GM18951 (cell line): ENCODE measurements around the gene CAPN10.

Source experiments
- POLR2A ChIP-seq: IDR thresholded peaks from 4 replicates; pipeline ENCODE4 v1.6.1; 2011; ENCODE audit warnings: mild to moderate bottlenecking; ENCODE audit not compliant: insufficient read length, insufficient read depth; ENCODE audit errors: extremely low read depth
- in situ Hi-C: fragments of 300-500 bp; cut with MboI; formaldehyde crosslinking; loops from one replicate; pipeline ENCODE4 v1.12.0; 2022; ENCODE audit warnings: low sequenced_read_pairs, mixed read lengths, inconsistent platforms; ENCODE audit not compliant: unreplicated experiment

Gene CAPN10

DNA sequence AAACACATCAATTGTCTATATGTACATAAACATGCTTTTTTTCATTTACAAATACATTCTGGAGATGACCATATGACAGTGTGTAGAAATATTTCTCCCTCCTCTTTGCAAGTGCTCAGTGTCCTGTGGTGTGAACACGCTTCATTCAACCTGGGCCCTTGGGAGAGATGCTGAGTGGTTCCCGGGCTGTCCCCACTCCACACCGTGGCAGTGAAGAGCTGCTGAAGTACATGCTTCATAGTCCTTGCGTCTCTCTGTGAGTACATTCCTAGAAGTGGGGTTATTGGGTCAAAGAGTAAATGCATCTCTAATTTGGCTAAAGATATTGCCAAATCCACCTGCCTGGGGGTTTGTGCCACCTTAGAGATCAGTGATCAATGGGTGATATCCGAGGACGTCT is 32.2 kb downstream of the CAPN10 start:
- no peak for TF ChIP-seq POLR2A
- in situ Hi-C loops = no loop called here

DNA sequence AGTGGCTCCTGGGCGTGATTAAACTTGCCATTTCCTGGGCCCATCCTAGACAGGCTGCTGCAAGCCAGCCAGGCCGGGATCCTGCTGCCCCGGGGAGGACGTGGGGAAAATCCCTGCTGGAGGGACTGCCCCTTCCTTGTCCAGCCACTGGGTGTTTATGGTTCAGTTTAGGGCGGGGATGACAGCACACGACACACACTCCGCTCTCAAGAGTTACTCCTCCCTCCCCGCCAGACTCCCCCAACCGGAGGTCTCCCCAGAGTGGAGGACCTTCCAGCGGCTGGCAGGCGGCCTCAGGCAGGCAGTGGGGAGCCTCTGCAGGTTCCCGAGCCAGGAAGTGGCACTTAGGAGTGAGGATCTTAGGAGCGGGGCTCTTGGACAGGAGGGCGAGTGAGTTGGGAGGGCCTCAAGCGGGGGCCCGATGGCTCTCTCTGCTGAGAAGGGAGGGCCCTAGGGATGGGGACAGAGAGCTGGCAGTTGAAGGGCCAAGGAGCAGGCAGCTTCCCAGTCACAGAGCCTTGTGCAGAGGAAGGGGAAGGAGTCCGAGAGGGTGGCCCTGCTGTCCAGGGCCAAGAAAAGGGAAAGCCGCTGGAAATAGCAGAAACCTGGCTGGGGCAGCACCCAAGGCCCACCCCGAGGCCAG is 33.1 kb downstream of the CAPN10 start:
- TF ChIP-seq POLR2A = no peak
- in situ Hi-C loops = no loop called here

DNA sequence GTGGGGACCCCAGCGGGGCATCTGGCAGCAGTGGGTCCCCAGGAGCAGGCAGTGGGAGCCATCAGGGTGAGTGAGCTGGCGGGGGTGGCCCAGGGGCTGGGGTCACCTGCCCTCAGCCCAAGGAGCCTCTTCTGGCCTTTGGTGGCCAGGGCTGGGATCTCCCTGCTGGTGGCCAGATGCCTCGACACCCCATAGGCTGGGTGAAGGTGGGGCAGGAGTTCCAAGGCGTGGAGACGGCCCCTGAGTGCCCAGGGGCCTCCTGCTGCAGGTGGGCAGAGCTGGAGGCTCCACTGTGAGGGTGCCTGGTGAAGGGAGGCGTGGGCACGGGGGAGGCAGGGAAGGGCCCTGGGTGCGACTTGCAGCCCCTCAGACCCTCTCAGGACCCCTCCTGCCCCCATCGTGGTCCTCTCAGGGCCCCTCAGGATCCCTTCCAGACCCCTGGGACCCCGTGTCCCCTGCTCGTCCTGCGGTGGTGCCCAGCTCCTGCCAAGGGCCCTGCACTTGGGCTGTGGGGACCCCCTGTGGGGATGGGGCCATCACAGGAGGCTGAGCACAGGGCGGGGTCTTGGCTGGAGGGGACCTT is 33.7 kb downstream of the CAPN10 start:
- TF ChIP-seq POLR2A = no peak
- in situ Hi-C loops = no loop called here

DNA sequence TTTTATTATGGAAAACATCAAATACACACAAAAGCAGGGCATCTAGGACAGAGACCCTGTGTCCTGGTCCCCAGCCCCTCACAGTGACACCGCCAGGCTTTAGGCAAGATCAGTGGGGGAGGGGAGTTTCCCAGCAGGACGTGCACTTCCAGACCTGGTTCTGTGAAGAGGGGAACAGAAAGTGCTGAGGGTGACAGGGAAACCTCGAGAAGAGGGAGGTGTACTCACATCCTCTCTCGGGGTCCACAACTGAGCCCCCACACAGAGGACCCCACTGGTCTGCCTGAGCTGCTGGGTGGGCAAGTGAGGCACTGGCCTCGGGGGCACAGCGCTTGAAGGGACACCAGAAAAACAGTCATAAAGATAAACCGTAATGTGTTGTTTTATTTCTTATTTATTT is 34.3 kb downstream of the CAPN10 start:
- in situ Hi-C loops = no loop called here
- TF ChIP-seq POLR2A = no peak

DNA sequence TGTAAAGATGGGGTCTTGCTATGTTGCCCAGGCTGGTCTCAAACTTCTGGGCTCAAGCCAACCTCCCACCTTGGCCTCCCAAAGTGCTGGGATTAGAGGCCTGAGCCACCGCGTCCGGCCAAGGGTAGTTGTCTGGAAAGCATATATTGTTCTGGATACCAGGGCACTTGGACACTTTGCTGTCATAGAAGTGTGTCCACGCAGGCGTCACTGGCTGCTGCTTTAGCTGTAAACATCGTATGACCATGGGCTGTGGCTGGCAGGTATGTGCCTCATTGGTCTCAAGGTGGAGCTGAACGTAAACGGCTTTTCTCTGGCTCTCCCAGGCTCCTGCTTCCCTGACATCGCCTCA is 35.5 kb downstream of the CAPN10 start:
- in situ Hi-C loops = no loop called here
- TF ChIP-seq POLR2A = no peak

DNA sequence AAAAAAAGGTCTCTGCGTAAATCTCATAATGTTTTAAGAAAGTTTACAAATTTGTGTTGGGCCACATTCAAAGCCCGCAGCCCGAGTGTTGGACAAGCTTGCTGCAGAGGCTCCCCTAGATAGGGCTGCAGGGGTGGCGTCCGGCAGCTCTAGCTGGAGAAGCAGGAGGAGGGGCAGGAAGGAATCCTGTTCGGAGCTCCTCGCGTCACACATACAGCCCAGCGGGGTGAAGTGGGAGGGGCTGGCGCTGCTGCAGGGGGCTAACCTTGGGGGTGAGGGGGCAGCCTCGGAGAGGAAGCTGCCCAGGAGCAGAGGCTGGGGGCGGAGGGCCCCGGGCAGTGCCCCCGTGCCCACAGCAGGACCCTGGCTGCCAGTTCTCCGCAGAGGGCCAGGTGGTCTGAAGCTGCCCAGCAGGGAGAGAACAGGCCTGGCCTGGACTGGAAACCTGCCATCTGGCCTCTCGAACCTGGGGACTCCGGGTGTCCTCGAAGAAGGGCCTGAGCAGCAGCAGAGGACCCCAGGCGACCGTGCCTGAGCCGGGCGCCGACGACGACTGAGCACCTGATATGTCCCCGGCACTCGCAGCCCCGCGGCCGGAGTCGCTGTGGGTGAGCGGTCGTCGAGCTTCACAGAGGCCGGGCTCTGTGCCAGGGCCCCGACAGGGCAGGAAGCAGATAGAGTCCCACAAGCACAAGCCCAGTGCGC is 36.1 kb downstream of the CAPN10 start:
- TF ChIP-seq POLR2A = no peak
- in situ Hi-C loops = no loop called here

DNA sequence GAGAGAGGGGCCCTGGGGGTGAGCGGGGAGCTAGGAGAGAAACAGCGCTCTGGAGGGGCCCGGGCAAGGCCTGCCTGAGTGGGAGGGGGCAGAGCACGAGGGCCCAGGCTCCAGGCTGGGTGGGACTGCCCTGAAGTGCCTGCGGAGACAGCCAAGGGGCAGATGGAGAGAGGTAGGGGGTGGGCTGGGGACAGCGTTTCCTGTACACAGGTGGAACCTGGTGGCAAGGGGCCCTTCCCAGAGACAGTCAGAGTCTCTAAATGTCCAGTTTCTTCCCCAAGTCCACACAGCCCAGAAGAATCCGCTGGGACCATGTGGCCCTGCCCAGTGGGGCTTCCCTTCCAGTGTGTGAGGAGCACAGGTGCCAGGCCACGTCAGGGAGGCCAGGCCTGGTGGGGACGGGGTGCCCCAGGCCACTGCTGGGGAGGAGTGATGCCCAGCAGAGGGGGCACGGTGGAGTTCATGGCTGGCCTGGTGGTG is 37.0 kb downstream of the CAPN10 start:
- no peak for TF ChIP-seq POLR2A
- in situ Hi-C loops = no loop called here

DNA sequence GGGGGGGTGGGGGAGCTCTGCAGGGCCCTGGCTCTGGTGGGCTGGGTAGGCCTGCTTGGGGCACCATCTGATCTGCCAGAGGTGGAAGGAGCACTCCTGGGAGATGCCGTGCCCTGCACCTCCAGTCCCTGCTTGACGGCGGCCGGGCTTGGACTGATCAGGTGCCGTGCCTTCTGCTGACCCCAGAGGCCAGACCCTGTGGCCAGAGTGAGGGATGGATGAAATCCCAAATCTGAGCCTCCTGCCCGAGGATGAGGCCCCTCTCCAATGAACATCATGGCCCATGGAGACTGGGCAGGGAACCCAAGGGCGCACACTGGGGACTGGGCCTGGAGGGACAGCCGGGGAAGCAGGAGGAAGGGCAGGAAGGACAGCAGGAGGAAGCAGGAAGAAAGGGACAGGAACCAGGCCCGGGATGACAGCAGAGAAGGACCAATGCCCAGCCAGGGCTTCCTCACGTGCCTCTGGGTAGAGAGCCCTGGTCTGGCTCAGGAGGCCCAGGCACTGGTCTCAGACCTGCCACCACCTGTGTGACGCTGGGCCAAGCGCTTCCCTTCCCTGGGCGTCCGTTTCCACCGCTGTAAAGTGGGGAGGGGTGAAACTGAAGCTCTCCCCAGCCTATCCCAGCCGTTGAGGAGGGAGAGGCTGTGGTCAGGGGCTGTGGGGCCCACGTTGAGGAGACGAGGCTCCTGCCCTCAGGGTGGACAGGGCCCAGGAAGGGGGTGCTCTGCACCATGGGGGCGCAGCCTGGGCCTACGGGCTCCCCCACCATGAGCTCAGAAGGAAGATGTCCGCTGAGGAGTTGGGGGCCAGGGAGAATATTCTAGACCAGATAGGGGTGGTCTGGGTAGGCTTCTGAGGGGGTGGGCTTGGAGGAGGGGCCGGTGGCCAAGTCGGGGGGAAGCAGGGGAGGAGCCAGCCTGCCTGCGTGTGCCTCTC is 37.7 kb downstream of the CAPN10 start:
- no peak for TF ChIP-seq POLR2A
- in situ Hi-C loops = no loop called here

DNA sequence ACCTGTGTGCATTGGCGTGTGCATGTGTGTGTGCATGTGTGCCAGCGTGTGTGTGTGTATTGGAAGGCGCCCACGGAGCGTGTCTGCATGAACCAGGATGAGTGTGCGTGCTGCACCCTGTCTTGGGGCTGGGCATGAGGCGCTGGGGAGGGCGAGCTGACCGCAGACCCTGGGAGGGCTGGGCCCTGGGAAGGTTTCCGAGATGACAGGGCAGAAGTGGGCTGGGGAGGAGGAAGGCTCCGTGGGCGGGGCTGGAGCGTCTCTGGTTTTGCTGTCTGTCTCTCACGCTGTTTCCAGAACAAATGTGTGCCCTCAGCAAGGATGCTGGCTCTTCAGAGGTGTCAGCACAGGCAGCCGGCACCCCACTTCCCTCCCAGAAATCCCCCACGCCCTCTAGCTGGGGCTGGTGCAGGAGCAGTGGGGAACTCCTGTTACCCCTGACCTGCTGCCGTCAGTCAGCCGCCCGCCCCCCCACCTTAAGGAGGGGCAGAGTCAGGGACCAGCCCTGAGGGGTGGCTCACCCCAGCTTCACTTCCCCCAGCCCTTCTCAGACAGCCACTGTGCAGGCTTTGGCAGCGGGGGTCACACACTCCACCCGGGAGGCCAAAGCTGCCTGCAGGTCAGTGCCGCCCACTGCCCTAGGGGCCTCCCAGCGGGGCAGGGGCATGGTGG is 38.6 kb downstream of the CAPN10 start, which contains the start of gene GPR35:
Gene GPR35 (plus strand): TSS at position 531 of the 672 bp plus-strand sequence. CDS start 4,473 bp downstream, outside the sequence.
- in situ Hi-C loops = no loop called here
- TF ChIP-seq POLR2A = no peak

DNA sequence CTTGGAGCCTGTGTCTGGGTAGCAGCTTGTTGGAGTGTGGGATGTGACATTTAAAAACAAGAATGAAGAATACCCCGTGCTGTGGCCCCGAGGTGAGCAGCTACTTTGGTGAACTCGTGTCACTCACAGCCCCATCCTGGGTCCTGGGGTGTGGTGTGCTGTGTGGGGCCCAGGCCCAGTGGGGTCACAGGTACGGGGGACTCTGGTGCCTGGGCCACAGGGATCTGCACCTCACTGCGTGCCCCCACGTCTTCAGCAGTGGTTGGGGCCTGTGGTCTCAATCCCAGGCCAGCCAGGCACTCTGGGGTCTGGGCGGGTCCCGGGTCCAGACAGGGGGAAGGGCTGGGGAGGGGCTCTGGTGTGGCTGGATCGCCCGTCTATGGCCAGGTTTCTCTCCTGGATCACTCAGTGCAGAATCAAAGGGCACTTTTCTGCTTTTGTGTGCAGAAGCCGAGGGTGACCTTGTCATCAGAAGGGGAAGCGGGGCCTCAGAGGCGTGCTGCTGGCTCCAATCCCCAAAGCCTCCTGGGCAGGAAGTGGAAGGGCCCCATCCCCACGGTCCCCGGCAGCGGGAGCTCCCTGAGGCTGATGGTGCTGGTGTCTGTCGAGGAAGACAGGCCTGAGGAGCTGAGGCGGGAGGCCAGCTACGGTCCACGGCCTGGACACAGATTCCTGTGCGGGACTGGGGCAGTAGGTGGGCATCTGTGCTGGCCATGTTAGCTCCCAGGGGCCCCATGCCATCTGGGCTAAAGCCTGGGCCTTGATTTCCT is 40.2 kb downstream of the CAPN10 start:
- in situ Hi-C loops = no loop called here
- TF ChIP-seq POLR2A = no peak

DNA sequence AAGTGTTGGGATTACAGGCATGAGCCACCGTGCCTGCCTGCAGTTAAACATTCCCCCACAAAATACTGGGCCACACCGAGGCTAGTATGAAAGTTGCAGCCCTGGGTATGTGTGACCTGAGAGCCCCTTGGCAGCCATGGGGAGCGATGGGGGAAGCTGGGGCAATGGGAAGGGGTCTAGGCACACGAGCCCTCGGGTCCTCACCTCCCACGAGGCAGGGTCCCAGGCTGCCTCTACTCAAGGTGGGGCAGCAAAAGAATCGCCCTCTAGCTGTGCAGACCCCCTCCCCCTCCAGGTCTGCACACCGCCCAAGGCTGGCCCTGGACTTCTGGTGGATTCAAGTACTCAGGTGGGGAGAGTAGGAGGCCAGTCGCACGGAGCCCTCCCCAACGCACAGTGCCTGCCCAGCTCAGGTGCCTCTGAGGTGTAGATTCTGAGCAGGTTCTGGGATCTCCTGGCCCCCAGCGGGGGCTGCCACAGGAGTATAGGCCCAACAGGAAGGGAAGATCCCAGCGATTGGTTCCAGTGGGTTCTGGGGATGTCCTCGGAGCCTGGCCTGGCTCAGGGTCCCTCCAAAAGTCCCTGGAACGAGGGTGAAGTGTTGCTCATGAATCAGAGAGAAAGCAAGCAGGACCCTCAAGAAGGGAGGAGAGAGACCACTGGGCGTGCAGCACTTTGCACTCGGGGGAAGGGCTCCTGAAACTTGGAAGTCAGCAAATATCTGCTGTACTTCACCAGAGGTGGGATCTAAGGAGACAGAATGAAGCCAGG is 41.4 kb downstream of the CAPN10 start:
- in situ Hi-C loops = no loop called here
- no peak for TF ChIP-seq POLR2A
